HG02840 (cell line): ENCODE measurements around the gene PNPLA8.
"Not testable (repeated sequence)": the region's sequence is repeated elsewhere in the genome, so short reads cannot be mapped to it uniquely, and the experiment has no call there.

Experiments used
- ATAC-seq: cut with Tn5 transposase; IDR thresholded peaks from one replicate; pipeline ENCODE4 v1.9.1; 2021; ENCODE audit warnings: mild to moderate bottlenecking, moderate library complexity, moderate number of reproducible peaks; ENCODE audit not compliant: unreplicated experiment, low FRiP score

PNPLA8 gene

GRCh38 chr7:108479751-108480150 lies 46.2 kb downstream of the PNPLA8 start:
- no peak for ATAC-seq

- ATAC-seq: no peak
These were observed 46.8 kb downstream of the PNPLA8 start for GRCh38 chr7:108479118-108479517.

GRCh38 chr7:108468246-108468645 lies 57.7 kb downstream of the PNPLA8 start:
- ATAC-seq: no peak

GRCh38 chr7:108467391-108467790 lies 58.5 kb downstream of the PNPLA8 start:
- no peak for ATAC-seq

- not testable (repeated sequence) for ATAC-seq
These were observed 59.6 kb downstream of the PNPLA8 start for GRCh38 chr7:108466322-108466721.

GRCh38 chr7:108464743-108465142 lies 61.2 kb downstream of the PNPLA8 start:
- no peak for ATAC-seq

GRCh38 chr7:108463613-108464012 lies 62.3 kb downstream of the PNPLA8 start:
- no peak for ATAC-seq

GRCh38 chr7:108461840-108462239 lies 64.1 kb downstream of the PNPLA8 start:
- no peak for ATAC-seq

- no peak for ATAC-seq
These were observed 65.0 kb downstream of the PNPLA8 start for GRCh38 chr7:108460964-108461363.

- no peak for ATAC-seq
These were observed 65.9 kb downstream of the PNPLA8 start for GRCh38 chr7:108459922-108460551.

- no peak for ATAC-seq
These were observed 68.1 kb downstream of the PNPLA8 start for GRCh38 chr7:108457871-108458270.

- ATAC-seq: no peak
These were observed 68.9 kb downstream of the PNPLA8 start for GRCh38 chr7:108456845-108457540.

- ATAC-seq: no peak
These were observed 69.8 kb downstream of the PNPLA8 start, which contains the start of gene NRCAM for GRCh38 chr7:108455998-108456677. Gene NRCAM, minus strand, starts transcription at chr7:108456436. Its CDS starts 216,372 bp downstream, at chr7:108240064.

GRCh38 chr7:108455551-108455997 lies 70.4 kb downstream of the PNPLA8 start:
- ATAC-seq: no peak

- no peak for ATAC-seq
These were observed 71.0 kb downstream of the PNPLA8 start for GRCh38 chr7:108454674-108455550.

- ATAC-seq: no peak
These were observed 71.6 kb downstream of the PNPLA8 start for GRCh38 chr7:108454317-108454673.

- no peak for ATAC-seq
These were observed 72.6 kb downstream of the PNPLA8 start for GRCh38 chr7:108453320-108453719.

- ATAC-seq: no peak
These were observed 73.2 kb downstream of the PNPLA8 start for GRCh38 chr7:108452707-108453106.

GRCh38 chr7:108451296-108451848 lies 74.6 kb downstream of the PNPLA8 start:
- no peak for ATAC-seq

GRCh38 chr7:108450160-108450559 lies 75.8 kb downstream of the PNPLA8 start:
- ATAC-seq: no peak
